ENCODE measurements around the gene GATA5.

GATA5 gene

GRCh38 chr20:62451156-62451767 lies 24.5 kb downstream of the GATA5 start:
- no peak for DNase-seq

GRCh38 chr20:62449951-62450691 lies 25.7 kb downstream of the GATA5 start:
- DNase-seq: no peak

GRCh38 chr20:62448788-62449187 lies 27.0 kb downstream of the GATA5 start:
- DNase-seq: no peak

- no peak for DNase-seq
Observed at GRCh38 chr20:62448038-62448437, 27.8 kb downstream of the GATA5 start.

- DNase-seq: no peak
Observed at GRCh38 chr20:62446888-62447869, 28.6 kb downstream of the GATA5 start.

- no peak for DNase-seq
Observed at GRCh38 chr20:62446481-62446880, 29.3 kb downstream of the GATA5 start.

- DNase-seq: no peak
Observed at GRCh38 chr20:62445553-62446340, 30.0 kb downstream of the GATA5 start.

GRCh38 chr20:62444286-62444685 lies 31.5 kb downstream of the GATA5 start:
- DNase-seq: no peak

GRCh38 chr20:62441987-62442539 lies 33.7 kb downstream of the GATA5 start:
- no peak for DNase-seq

- DNase-seq: no peak
Observed at GRCh38 chr20:62439218-62439617, 36.6 kb downstream of the GATA5 start.

- no peak for DNase-seq
Observed at GRCh38 chr20:62437927-62438326, 37.9 kb downstream of the GATA5 start.

- DNase-seq: no peak
Observed at GRCh38 chr20:62437496-62437895, 38.3 kb downstream of the GATA5 start.

GRCh38 chr20:62436692-62437091 lies 39.1 kb downstream of the GATA5 start:
- DNase-seq: no peak

GRCh38 chr20:62433658-62434497 lies 41.9 kb downstream of the GATA5 start:
- DNase-seq: no peak

- no peak for DNase-seq
Observed at GRCh38 chr20:62430866-62431447, 44.8 kb downstream of the GATA5 start.

- no peak for DNase-seq
Observed at GRCh38 chr20:62430311-62430853, 45.4 kb downstream of the GATA5 start.

GRCh38 chr20:62429455-62430310 lies 46.1 kb downstream of the GATA5 start:
- DNase-seq: no peak

- no peak for DNase-seq
Observed at GRCh38 chr20:62428396-62429295, 47.1 kb downstream of the GATA5 start.

- DNase-seq: no peak
Observed at GRCh38 chr20:62428002-62428372, 47.8 kb downstream of the GATA5 start.

Data from NCI-H1436 treated with DMSO at 0.1 percent for 48 hours (cell line).